Hepatocyte (in vitro differentiated cells): ENCODE data around the gene GASK1B.

Experiments used
- EZH2 ChIP-seq: fragments of 200-600 bp; sonication (generic); IDR thresholded peaks from 2 replicates; pipeline ENCODE4 v1.6.1; 2016; ENCODE audit warnings: antibody characterized with exemption, mild to moderate bottlenecking, borderline replicate concordance
- TF ChIP-seq, protein P1 (sequence below): fragments of 200-600 bp; sonication (generic); IDR thresholded peaks from 2 replicates; pipeline ENCODE4 v1.5.1; 2016; ENCODE audit warnings: antibody characterized with exemption, mild to moderate bottlenecking; ENCODE audit not compliant: poor library complexity

GRCh38 chr4:158208963-158209640 lies 36.3 kb upstream of the GASK1B start:
- TF ChIP-seq, protein P1, sequence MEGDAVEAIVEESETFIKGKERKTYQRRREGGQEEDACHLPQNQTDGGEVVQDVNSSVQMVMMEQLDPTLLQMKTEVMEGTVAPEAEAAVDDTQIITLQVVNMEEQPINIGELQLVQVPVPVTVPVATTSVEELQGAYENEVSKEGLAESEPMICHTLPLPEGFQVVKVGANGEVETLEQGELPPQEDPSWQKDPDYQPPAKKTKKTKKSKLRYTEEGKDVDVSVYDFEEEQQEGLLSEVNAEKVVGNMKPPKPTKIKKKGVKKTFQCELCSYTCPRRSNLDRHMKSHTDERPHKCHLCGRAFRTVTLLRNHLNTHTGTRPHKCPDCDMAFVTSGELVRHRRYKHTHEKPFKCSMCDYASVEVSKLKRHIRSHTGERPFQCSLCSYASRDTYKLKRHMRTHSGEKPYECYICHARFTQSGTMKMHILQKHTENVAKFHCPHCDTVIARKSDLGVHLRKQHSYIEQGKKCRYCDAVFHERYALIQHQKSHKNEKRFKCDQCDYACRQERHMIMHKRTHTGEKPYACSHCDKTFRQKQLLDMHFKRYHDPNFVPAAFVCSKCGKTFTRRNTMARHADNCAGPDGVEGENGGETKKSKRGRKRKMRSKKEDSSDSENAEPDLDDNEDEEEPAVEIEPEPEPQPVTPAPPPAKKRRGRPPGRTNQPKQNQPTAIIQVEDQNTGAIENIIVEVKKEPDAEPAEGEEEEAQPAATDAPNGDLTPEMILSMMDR = no peak
- no peak for TF ChIP-seq EZH2
